GM18507 (cell line): Measurements from ENCODE around the gene SRRM4.
A peak's percentile ranks its signal among the peaks of the same experiment; 100 is the strongest.

ENCODE experiments used
- DNase-seq: peaks from one replicate; pipeline ENCODE4 v3.0.0; 2011; ENCODE audit warnings: low read depth; ENCODE audit not compliant: insufficient read length; ENCODE audit errors: extremely low spot score
- FAIRE-seq: peaks from 2 replicates; lab custom pipeline; 2011; peaks lifted over from hg19 to GRCh38; lab: Jason Lieb, UNC

Gene SRRM4, protein sequence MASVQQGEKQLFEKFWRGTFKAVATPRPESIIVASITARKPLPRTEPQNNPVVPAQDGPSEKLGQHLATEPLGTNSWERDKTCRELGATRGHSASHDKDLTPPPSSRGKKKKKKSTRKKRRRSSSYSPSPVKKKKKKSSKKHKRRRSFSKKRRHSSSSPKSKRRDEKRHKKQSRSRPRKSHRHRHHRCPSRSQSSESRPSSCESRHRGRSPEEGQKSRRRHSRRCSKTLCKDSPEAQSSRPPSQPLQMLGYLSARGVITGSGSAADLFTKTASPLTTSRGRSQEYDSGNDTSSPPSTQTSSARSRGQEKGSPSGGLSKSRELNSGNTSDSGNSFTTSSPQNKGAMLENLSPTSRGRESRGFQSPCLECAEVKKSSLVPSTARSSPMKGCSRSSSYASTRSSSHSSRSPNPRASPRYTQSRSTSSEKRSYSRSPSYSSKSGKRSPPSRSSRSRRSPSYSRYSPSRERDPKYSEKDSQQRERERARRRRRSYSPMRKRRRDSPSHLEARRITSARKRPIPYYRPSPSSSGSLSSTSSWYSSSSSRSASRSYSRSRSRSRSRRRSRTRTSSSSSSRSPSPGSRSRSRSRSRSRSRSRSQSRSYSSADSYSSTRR

DNA sequence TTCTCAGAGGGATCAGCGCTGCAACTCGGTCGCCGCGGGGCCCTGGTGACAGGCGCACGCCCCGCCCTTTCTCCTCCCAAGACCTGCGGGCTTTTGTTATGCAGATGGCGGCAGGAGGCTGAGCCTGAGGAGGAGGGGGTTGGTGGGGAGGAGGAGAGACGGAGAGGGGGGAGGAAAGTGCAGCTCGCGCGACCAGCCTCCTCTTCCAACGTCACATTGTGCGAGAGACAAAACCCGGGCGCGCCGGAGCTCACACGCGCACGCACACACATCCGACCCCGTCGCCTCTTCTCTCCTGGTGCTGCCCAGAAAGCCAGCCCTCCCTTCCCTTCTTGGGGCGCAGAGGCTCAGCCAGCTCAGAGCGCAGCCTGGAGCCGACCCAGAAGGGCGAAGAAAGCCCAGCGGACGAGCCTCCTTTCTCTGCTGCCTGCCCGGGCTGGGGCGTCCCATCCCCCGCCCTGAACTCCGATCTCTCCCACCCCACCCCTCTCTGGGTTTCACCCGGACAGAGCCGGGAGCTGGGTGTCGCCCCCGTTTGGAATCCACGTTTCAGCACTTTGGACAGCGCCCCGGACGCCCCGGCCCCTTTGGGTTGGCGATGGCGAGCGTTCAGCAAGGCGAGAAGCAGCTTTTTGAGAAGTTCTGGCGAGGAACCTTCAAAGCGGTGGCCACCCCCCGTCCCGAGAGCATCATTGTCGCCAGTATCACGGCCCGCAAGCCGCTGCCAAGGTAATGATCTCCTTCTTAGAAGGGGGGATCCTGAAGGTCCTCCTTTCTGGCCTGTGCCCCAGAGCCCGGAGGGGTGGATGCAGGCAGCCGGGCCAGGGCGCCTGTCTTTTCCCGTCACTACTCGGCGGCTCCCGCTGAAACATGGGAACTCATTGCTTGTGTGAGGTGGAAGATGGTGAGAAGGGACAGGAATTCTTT is at the start of gene SRRM4:
SRRM4 (plus strand) TSS at position 257 of the 927 bp plus-strand sequence; CDS start at position 599, 342 bp downstream.
- DNase-seq (no peak), FAIRE-seq (no peak)

DNA sequence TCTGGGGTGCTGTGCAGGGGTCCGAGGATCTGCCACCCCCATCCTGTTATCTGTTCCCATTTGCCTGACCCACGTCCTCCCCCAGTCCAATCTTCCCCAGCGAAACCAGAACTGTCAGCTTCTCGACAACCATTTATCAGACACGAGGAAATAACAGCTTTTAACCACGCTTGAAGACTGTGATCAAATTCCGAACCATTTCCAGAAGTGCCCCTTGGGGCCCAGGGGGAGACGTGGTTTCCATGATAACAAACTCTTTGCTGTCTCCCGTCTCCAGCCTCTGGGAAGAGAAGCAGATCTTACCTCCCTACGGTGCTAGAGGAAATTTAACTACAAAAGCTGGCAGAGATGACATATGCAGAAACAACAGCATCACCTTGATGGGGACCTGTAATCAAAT is 35.1 kb upstream of the SRRM4 start:
- DNase-seq (no peak), FAIRE-seq (no peak)

DNA sequence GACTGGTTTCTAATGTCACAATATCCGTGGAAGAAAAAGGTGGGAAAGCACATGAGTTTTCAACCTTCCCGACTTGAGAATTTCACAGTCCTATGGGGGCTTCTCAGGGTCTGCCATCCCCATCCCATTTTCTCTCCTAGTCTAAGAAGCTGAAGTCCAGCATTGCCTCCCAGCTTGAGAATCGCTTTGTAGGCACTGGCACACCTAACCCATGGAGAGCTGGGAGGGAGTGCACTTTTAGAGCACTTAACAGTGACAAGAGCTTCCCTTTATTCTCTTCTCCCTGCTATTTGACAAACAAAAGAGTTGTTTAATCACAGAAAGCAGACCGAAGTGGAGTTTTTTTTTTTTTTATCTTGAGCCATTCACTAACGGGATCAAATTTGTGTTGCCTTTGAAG is 22.8 kb upstream of the SRRM4 start:
- no peak for FAIRE-seq
- DNase-seq = no peak

DNA sequence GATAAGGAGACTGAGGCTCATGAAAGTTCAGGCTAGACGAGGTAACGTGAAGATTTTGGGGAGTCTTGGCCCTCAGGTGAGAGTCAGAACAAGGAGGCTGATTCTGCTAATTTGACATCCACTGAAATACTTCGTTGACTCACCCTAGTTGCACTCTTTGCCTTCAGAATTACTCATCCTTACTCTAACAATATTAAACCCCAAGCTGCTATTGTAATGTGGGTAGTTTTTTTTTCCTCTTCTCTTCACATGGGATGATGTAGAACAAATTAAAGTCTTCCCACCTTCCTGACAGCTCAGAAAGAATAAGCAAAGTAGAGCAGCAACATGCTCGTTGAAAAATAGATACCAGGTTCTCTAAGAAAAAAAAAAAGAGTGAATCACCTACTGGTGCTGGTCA is 22.0 kb upstream of the SRRM4 start:
- FAIRE-seq = no peak

DNA sequence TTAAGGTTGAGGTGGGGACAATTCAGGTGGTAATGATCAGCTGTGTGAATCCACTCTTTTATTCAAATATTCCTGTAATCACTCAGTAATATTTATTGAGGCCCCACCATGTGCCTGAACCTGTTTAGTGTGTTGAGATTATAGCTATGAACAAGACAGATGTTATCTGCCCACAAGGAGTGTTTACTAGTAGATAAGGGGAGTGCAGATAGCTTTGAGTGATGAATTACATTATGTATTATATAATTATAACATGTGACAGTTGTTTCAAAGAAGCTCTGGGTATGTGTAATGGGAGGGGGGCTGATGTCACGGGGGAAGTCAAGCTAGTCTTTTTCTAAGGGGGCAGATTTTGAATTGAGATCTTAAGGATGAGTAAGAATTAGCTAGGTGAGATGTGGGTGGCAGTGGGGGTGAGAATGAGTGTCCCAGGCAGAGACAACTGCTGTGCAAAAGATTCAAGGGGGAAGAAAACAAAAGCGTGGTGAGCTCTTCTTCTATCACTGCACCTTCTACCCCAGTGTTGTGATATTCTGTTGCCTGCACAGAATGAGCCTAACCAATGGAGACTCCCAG is 21.3 kb upstream of the SRRM4 start:
- no peak for DNase-seq
- no peak for FAIRE-seq

More for the DNA sequence above, 22.0 kb upstream of the SRRM4 start:
- no peak for DNase-seq

DNA sequence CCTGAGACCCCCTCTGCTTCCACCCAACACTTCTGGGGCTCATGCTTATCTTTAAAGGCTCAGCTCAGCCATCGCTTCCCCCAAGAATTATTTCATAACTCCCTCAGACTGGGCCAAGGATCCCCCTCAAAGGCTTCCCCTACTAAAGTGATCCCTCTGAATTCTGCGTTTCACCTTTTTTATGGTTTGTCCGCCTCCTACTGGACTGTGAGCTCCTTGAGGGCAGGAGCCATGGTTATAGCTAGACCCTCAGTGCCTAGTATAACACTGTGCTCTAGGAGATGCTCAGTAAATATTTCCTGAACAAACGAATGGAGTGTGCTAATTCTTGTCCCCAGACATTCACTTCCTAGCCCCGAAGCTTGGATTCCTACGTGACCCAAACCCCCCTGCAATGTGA is 20.5 kb upstream of the SRRM4 start:
- DNase-seq (no peak), FAIRE-seq (no peak)

DNA sequence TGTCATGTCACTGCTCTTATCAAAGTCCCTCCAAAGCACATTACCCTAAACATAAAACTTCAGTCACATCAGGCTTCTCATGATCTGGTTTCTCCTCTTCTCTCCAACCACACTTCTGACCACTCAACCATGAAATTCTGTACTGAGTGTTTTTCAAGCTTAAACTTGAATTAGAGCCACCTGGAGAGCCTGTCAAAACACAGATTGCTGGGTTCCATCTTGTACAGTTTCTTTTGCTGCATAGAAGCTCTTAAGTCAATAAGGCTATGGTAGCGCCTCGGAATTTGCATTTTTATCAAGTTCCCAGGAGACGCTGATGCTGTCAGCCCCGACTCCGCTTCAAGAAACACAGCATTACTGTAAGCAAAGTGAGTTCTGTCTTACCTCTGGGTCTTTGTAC is 16.4 kb upstream of the SRRM4 start:
- DNase-seq (no peak), FAIRE-seq (no peak)

DNA sequence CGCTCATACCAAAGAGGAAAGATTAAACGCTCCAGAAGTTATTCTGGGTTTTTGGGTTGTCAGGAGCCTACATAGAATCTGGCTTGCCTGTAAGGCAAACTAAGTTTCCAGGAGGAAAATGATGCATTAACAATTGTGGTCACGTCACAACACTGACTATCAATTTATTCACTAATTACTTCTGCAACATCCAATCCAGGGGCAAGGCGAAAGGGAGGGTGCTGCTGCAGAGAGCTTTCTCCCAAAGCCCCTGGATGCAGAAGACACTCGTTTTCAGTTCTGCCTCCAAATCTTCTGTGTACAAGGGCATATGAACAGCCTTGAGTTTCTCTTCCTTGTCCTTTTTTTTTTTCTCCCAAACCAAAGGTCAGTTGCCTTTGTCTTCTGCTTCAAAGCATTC is 10.5 kb upstream of the SRRM4 start:
- no peak for FAIRE-seq
- DNase-seq = no peak

DNA sequence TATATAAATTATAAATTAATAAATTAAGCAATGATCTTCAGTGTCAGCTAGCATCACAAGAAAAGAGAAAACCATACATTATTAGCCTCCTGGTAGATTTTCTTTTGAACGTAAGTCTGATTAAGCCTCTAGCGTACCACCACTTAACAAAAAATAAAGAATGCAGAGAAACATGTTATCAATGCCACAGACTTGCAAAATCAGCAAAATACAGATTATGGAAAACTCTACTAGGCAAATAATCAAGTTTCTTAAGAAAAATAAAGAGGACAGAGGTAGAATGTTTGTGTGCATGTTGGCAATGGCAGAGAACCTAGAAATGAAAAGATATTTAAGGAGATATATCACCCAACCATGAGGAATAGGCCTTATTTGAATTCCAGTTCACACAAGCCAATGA is 8.4 kb upstream of the SRRM4 start:
- FAIRE-seq (no peak), DNase-seq (no peak)

DNA sequence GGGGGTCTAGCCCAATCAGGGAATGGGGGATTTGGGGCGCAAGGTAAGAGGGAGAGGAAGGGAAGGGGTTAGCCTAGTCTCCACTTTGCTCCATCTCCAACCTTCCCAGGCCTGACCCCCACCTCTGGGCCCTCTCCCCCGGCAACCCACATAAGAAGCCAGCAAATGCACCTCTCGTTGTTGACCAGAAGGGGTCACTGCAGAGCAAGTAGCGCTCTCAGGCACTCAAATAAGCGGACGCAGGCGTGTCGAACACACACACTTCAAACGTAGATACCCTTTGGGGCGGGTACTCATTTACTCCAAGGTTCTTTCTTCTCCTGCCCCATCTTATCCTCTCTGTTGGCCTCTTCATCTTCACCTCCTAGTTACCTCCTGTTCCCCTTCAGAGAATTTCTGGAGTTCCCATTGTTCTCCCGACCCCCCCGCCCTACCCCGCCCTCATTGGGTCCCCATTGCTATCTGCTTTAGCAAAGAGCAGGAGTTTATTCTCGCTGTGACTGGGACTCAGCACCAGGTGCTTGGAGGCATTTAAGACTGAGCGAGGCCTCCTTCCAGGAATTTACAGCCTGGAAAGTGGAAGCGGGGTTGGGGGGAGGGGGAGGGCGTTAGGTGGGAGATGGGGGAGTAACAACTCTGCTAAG is 1.5 kb upstream of the SRRM4 start:
- DNase-seq (peak; percentile 25), FAIRE-seq (peak; percentile 44)

DNA sequence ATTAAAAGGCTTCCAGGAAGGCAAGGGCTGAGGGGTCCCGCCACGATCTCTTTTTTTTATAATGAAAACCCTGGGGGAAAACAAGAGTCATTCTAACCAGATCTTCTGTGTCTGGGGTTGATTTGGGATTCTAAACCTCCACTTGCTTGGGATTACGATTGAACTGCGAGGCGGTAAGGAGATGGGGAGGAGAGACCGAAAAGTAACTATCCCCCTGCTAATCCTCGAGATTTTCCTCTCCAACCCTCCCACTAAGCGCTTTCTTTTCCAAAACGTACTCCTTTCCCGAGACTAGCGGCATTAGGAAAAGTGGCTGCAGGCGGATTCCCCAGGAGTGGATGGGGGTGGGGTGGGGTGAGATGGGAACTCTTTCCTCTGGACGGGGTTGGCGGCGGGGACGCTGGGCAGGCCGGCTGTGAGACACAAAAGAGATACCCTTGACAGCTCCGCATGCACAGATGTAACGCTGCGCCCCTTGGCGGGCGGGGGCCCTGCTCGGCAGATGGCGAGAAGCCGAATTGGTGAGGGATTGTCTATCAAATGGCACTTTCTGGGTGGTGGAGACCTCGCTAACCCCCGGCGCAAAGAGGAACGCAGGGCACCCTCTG is 830 bp upstream of the SRRM4 start:
- DNase-seq (no peak), FAIRE-seq (no peak)

DNA sequence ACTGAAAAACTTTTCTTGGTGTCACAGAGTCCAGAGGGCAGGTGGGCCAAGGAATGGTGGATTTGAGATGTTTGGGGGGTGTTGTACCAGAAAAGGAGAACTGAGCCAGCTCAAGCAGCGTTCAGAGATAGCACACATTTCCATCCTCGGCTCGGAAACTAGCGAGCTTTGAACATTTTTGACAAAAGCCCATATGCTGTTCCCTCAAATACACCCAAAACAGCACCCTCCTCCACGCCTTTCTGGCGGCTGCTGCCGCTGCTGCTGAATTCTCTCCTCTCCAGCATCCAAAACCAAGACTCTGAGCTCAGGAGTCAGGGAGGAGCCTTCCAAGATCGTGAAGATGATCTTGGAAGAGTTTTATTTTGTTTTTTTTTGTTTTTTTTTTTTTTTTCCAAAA is 961 bp downstream of the SRRM4 start:
- DNase-seq (no peak), FAIRE-seq (no peak)

DNA sequence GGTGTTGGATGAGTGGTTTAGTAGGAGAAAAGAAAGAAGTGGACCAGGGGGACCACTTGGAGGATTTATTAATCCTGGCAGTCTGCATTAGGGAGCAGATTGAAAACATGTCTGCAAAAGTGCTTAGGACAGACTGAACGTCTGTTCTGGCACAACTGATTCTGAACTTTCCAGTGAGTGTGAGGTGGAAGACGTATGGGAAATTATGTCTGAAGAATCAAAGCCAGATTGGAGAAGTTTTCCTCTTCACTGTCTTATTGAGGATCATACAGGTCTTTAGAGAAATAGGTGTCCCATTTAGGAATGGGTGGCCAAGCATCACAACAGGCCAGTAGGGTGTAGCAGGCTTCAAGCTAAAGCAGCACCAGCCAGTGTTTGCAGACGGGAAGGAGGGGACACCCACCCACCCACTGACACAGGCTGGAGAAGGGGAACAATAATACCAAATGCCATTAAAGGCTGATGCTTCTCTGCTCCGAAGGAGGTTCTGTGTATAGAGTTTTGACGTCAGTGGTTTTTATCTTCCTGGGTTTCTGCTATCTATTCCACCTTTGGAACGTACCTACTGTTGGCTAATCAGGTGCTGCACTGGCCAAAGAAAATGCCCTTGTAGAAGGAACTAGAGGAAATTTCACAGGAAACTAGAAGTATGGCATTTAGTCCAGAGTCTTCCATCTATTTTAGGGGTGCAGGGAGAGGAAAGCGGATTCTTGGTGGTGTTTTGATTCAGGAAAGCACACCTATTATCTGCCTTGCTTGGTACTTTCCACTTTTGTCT is 1.8 kb downstream of the SRRM4 start:
- no peak for DNase-seq
- no peak for FAIRE-seq

DNA sequence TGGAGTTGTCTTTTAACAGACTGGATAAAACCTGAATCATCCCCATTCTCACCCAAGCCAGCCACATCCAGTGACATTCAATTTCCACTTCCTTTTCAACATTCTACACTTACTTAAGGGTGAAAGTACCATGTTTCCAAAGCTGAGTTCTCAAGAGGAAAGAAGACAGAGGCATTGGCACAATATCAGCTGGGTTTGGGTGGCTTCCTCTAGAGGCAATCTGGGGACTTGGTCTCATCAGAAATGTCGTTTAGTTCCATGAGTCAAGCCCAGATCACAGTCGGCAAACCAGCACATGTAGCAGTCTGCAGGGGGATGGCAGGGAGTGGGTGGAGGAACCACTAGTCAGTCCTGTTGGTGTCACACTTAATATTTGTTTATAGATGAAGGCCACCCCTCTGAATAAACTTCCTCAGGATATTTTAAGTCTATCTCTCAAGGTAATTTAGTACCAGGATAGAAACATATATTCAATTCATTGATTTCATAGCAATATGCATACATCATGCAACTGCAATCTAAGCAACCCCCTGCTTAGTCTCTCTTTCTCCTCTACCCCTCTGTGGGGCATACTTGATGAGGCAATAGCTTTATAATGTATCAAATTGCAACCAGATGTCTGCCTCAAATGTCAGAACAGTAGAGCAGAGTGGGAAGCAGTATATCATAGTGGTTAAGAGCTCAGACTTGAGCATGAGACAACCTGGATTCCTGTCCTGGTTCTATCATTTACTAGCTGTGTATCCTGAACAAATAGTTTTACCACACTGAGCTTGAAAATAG is 3.0 kb downstream of the SRRM4 start:
- FAIRE-seq = no peak

DNA sequence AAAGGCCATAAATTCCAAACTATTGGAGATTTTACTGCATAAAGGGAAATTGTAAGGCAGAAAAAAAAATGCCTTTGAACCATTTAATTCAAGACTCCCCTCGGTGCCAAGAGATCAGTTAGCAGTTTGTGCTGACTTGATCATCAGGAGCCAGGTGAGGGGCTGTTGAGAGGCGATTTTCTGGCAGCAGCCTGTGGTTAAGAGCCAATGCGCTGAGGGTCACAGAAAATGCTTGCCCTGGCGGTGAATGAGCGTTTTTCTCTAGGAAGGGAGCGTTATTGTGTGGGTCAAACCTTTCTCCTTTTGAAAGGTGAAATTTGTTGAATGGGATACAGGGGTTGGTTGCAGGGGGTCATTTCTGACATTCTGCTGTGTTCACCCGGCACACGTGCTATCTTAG is 4.7 kb downstream of the SRRM4 start:
- FAIRE-seq (no peak), DNase-seq (no peak)

More for the DNA sequence above, 3.0 kb downstream of the SRRM4 start:
- DNase-seq = no peak

DNA sequence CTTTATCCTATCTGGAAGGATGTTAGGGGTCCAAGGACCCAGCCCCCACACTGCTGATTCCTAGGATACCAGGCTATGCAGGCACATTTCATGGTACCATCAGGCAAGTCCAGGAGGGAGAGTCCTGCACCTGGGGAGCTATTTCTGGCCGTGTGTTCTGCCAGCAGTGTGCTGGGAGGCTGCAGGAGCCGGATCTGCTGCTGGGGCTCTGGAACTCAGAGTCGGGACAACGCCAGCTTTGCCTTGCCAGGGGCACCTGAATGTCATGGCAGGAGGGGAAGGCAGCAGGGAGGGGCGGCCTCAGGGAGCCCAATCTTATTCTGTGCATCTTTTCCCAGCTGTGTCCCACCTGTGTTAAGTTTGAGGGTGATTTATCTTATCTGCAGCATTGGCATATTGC is 17.8 kb downstream of the SRRM4 start:
- FAIRE-seq = no peak

DNA sequence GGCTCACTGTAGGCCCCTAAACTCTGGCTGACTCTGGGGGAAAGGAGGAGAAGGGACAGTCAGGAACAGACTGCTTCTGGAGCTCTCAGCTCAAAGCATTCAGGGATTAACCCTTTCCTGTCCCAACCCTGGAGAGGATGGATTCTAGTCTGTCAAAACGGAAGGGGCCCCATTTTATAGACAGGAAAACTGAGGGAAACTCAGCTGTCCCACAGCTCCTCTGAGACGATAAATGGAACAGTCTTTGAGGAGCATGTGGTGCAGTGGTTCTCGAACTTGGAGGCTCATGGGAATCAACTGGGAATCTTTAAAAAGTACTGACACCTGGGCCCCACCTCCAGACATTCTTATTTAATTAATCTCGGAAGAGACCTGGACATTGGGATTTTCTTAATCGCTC is 23.7 kb downstream of the SRRM4 start:
- no peak for DNase-seq
- FAIRE-seq = no peak

More for the DNA sequence above, 17.8 kb downstream of the SRRM4 start:
- DNase-seq = no peak

DNA sequence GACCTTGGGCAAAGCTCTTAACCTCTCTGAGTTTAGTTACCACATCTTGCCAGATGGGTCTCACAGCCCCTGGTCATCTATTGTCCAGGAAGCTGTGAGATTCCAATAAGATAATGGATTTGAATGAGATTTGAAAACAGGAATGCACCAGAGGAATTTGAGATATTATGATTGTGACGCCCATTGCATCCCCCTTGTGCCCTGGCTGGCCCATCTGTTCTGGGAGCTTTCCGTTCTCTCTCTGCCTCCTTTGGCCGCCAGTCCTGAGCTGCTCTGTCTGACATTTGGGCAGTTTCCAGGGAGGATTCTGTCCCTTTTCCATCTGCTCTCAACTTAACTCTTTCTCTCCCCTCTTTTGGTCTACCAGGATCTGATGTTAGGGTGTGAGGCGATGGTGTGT is 24.6 kb downstream of the SRRM4 start:
- FAIRE-seq (no peak), DNase-seq (no peak)
